ENCODE measurements around the gene TANGO2. TPM values are rescaled to one million over a fixed set of nuclear protein-coding genes. Genes with fewer than 3 reads are reported as not detected.
A peak's percentile ranks its signal among the peaks of the same experiment; 100 is the strongest.

Gene TANGO2
- total and polyA plus RNA-seq, 9 of the 15 experiments (the other 6 are each of a cell fraction or from before 2014, with no cell fraction given): 15.5 to 94.9 (median 70.1) TPM

DNA sequence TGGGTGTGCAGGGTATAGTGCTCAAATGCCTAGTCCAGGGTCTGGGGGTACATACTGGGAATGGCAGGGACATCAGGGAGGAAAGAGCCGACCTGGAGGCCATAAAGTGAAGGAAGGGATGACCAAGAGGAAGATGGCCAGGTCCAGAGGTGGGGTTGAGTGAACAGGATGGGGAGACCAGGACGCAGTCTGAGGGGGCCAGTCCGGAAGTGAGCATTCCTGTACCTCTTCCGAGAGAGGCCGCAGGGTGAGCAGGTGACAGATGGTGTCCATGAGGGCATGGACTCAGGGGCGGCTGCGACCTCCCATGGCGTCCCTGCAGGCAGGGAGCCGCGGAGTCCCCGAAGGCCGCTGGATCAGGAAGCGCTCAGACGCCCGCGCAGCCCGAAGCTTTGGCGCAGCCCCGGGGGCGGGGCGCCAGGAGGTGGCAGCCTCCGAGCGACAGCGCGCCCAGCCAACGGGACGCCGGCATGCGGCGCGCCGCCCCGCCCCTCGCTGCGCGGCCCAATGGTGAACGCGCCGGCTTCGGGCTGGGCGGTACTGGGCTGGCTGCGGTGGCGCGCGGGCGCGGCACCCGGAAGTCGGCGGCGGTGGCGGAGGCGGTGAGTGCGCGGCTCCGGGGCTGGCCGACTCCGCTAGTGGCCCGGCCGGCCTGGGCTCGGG is at the start of gene TANGO2 (continued):
- TF ChIP-seq, protein P1, sequence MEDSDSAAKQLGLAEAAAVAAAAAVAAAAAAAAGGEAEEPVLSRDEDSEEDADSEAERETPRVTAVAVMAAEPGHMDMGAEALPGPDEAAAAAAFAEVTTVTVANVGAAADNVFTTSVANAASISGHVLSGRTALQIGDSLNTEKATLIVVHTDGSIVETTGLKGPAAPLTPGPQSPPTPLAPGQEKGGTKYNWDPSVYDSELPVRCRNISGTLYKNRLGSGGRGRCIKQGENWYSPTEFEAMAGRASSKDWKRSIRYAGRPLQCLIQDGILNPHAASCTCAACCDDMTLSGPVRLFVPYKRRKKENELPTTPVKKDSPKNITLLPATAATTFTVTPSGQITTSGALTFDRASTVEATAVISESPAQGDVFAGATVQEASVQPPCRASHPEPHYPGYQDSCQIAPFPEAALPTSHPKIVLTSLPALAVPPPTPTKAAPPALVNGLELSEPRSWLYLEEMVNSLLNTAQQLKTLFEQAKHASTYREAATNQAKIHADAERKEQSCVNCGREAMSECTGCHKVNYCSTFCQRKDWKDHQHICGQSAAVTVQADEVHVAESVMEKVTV (CRISPR knock-in tag; IDR thresholded peaks at IDR 0.05): 0 out of 2 replicates have a peak, but pooled peaks have one; percentile 3
- TF ChIP-seq ZNF384 (IDR thresholded peaks at IDR 0.05; ENCODE audit: low read depth, low read length) (peak; percentile 5; the same call in 1 of the 2 replicates), RAD21 (CRISPR knock-in tag; conservative IDR thresholded peaks at IDR 0.05 in 1 of 2, IDR thresholded peaks at IDR 0.05 in 1 of 2) (0 out of 4 replicates have a peak, but pooled peaks of 1 of the 2 experiments have one; percentile 21), LEF1 (IDR thresholded peaks at IDR 0.05) (no peak), SMAD4 (CRISPR knock-in tag; conservative IDR thresholded peaks at IDR 0.05) (peak; percentile 92; the same call in 1 of the 2 replicates), NR4A1 (CRISPR knock-in tag; IDR thresholded peaks at IDR 0.05) (peak; percentile 91; the same call in 1 of the 2 replicates), NR4A1 (tag; IDR thresholded peaks at IDR 0.05) (no peak; the same call in 1 of the 2 replicates), ZNF436 (CRISPR knock-in tag; IDR thresholded peaks at IDR 0.05) (no peak), TSC22D4 (tag; IDR thresholded peaks at IDR 0.05) (peak; percentile 84; the same call in 1 of the 2 replicates), HNRNPLL (IDR thresholded peaks at IDR 0.05; ENCODE audit: low read depth, low read length, poor library complexity, severe bottlenecking) (peak; percentile 85), TRIM24 (IDR thresholded peaks at IDR 0.05) (no peak), KDM2B (CRISPR knock-in tag; IDR thresholded peaks at IDR 0.05) (peak; percentile 99), KHSRP (IDR thresholded peaks at IDR 0.05) (no peak), POU5F1 (IDR thresholded peaks at IDR 0.05; ENCODE audit: borderline replicate concordance, low read depth, low read length, partially characterized antibody) (peak; percentile 47), HDAC8 (tag; IDR thresholded peaks at IDR 0.05) (0 out of 2 replicates have a peak, but pooled peaks have one; percentile 82), ZNF239 (CRISPR knock-in tag; IDR thresholded peaks at IDR 0.05) (0 out of 2 replicates have a peak, but pooled peaks have one; percentile 58), TCF7L2 (IDR thresholded peaks at IDR 0.05; ENCODE audit: low read depth, low read length) (0 out of 2 replicates have a peak, but pooled peaks have one; percentile 45), TBL1XR1 (IDR thresholded peaks at IDR 0.05; ENCODE audit: low read length in 2 of 2) (peak in 1 of 2 experiments; percentile 5; a peak in 2 of 4 replicates), GABPB2 (CRISPR knock-in tag; conservative IDR thresholded peaks at IDR 0.05) (peak; percentile 79; the same call in 1 of the 2 replicates), SIX5 (IDR thresholded peaks at IDR 0.05; ENCODE audit: borderline replicate concordance in 1 of 2, insufficient read depth in 1 of 2, low read depth in 1 of 2, low read length in 2 of 2) (peak in 1 of 2 experiments; percentile 5; a peak in 1 of 4 replicates)
- TF ChIP-seq, protein P2, sequence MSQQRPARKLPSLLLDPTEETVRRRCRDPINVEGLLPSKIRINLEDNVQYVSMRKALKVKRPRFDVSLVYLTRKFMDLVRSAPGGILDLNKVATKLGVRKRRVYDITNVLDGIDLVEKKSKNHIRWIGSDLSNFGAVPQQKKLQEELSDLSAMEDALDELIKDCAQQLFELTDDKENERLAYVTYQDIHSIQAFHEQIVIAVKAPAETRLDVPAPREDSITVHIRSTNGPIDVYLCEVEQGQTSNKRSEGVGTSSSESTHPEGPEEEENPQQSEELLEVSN (IDR thresholded peaks at IDR 0.05; ENCODE audit: borderline replicate concordance in 1 of 2, extremely low read depth in 1 of 2, insufficient read depth in 1 of 2, insufficient read length in 1 of 2, low read depth in 1 of 2, low read length in 1 of 2, poor library complexity in 1 of 2, severe bottlenecking in 1 of 2): peak; percentile 55 to 75
- TF ChIP-seq, protein P3, sequence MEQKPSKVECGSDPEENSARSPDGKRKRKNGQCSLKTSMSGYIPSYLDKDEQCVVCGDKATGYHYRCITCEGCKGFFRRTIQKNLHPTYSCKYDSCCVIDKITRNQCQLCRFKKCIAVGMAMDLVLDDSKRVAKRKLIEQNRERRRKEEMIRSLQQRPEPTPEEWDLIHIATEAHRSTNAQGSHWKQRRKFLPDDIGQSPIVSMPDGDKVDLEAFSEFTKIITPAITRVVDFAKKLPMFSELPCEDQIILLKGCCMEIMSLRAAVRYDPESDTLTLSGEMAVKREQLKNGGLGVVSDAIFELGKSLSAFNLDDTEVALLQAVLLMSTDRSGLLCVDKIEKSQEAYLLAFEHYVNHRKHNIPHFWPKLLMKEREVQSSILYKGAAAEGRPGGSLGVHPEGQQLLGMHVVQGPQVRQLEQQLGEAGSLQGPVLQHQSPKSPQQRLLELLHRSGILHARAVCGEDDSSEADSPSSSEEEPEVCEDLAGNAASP (IDR thresholded peaks at IDR 0.05): no peak

Data from K562 (cell line).